GM23338 (cell line): ENCODE results near the gene POLG2.

Experiments used
- CREB1 ChIP-seq: fragments of 250-450 bp; sonication (Bioruptor Pico); IDR thresholded peaks from 2 replicates; pipeline ENCODE4 v1.5.0; 2020; ENCODE audit warnings: low read depth, mild to moderate bottlenecking, moderate library complexity
- CTCF ChIP-seq, 2 experiments: fragments of 200-600 bp in 1 of 2; sonication (generic) in 1 of 2; conservative IDR thresholded peaks; 2 replicates each; pipeline versions ENCODE4 v1.5.1 to v1.6.1; 2016 to 2017; ENCODE audit warnings: antibody characterized with exemption in 2 of 2, low read depth in 2 of 2, mild to moderate bottlenecking in 2 of 2, moderate library complexity in 1 of 2
- ETS1 ChIP-seq: IDR thresholded peaks from 2 replicates; pipeline ENCODE4 v1.6.1; 2016; ENCODE audit warnings: antibody characterized with exemption
- EZH2 ChIP-seq: fragments of 200-600 bp; sonication (generic); IDR thresholded peaks from one replicate; pipeline ENCODE4 v1.8.0; 2017; ENCODE audit warnings: antibody characterized with exemption, mild to moderate bottlenecking, low read depth; ENCODE audit not compliant: unreplicated experiment
- EZH2phosphoT487 ChIP-seq: fragments of 200-600 bp; sonication (generic); IDR thresholded peaks from one replicate; pipeline ENCODE4 v1.8.1; 2018; ENCODE audit warnings: antibody characterized with exemption; ENCODE audit not compliant: unreplicated experiment
- JUNB ChIP-seq: IDR thresholded peaks from one replicate; pipeline ENCODE4 v1.6.1; 2016; ENCODE audit warnings: antibody characterized with exemption; ENCODE audit not compliant: unreplicated experiment
- NANOG ChIP-seq: IDR thresholded peaks from 2 replicates; pipeline ENCODE4 v1.6.1; 2016; ENCODE audit warnings: antibody characterized with exemption, borderline replicate concordance
- POLR2AphosphoS5 ChIP-seq: IDR thresholded peaks from 2 replicates; pipeline ENCODE4 v1.6.1; 2016; ENCODE audit warnings: antibody characterized with exemption, low read depth
- REST ChIP-seq: IDR thresholded peaks from one replicate; pipeline ENCODE4 v1.6.1; 2018; ENCODE audit warnings: antibody characterized with exemption; ENCODE audit not compliant: unreplicated experiment
- ZNF114 ChIP-seq: fragments of 250-450 bp; sonication (Bioruptor Pico); IDR thresholded peaks from 2 replicates; pipeline ENCODE4 v1.5.0; 2020; ENCODE audit warnings: mild to moderate bottlenecking, moderate library complexity
- ZNF462 ChIP-seq: fragments of 250-450 bp; sonication (Bioruptor Pico); IDR thresholded peaks from 2 replicates; pipeline ENCODE4 v1.5.0; 2020; ENCODE audit warnings: mild to moderate bottlenecking, moderate library complexity

- peak in 1 of 2 experiments; percentile 10; a peak in 1 of 4 replicates for TF ChIP-seq CTCF (conservative IDR thresholded peaks at IDR 0.05; ENCODE audit: low read depth in 2 of 2)
- no peak for TF ChIP-seq EZH2
- no peak for TF ChIP-seq POLR2AphosphoS5
- TF ChIP-seq ZNF114 (CRISPR knock-in tag), result no peak
- TF ChIP-seq JUNB, result no peak
- TF ChIP-seq REST, result no peak
- TF ChIP-seq ZNF462 (CRISPR knock-in tag), result no peak
- no peak for TF ChIP-seq ETS1
- TF ChIP-seq EZH2phosphoT487, result no peak
- TF ChIP-seq NANOG, result no peak
- no peak for TF ChIP-seq CREB1 (CRISPR knock-in tag)
Measured at GRCh38 chr17:64466019-64466735, 30.7 kb downstream of the POLG2 start.
